GM11168 (cell line): ENCODE measurements around the gene TTLL11.
"Not testable (repeated sequence)": the region's sequence is repeated elsewhere in the genome, so short reads cannot be mapped to it uniquely, and the experiment has no call there.

Experiments
- in situ Hi-C: fragments of 300-500 bp; cut with MboI; formaldehyde crosslinking; loops from one replicate; pipeline ENCODE4 v1.12.0; 2022; ENCODE audit warnings: low sequenced_read_pairs; ENCODE audit not compliant: unreplicated experiment

The TTLL11 gene

GRCh38 chr9:122016744-122017143, 76.4 kb downstream of the TTLL11 start:
- in situ Hi-C loops, result no loop called here

- in situ Hi-C loops, result no loop called here
These were observed 76.8 kb downstream of the TTLL11 start for GRCh38 chr9:122016309-122016708.

GRCh38 chr9:122015170-122015821, 77.8 kb downstream of the TTLL11 start:
- in situ Hi-C loops, result no loop called here

GRCh38 chr9:122011818-122012498, 81.2 kb downstream of the TTLL11 start:
- in situ Hi-C loops, result no loop called here

- in situ Hi-C loops, result no loop called here
These were observed 84.5 kb downstream of the TTLL11 start for GRCh38 chr9:122008559-122008958.

- in situ Hi-C loops, result no loop called here
These were observed 85.3 kb downstream of the TTLL11 start for GRCh38 chr9:122007837-122008236.

GRCh38 chr9:122005597-122005996, 87.5 kb downstream of the TTLL11 start:
- in situ Hi-C loops, result no loop called here

- in situ Hi-C loops, result no loop called here
These were observed 88.5 kb downstream of the TTLL11 start for GRCh38 chr9:122004589-122004988.

GRCh38 chr9:122001491-122002201, 91.5 kb downstream of the TTLL11 start:
- in situ Hi-C loops, result no loop called here

- in situ Hi-C loops, result not testable (repeated sequence)
These were observed 92.6 kb downstream of the TTLL11 start for GRCh38 chr9:122000526-122000925.

- in situ Hi-C loops, result no loop called here
These were observed 93.6 kb downstream of the TTLL11 start for GRCh38 chr9:121999556-121999955.

- in situ Hi-C loops, result no loop called here
These were observed 94.5 kb downstream of the TTLL11 start for GRCh38 chr9:121998513-121999049.

GRCh38 chr9:121997791-121998190, 95.3 kb downstream of the TTLL11 start:
- in situ Hi-C loops, result no loop called here

GRCh38 chr9:121996783-121997182, 96.3 kb downstream of the TTLL11 start:
- in situ Hi-C loops, result no loop called here

- in situ Hi-C loops, result no loop called here
These were observed 97.1 kb downstream of the TTLL11 start for GRCh38 chr9:121995997-121996396.

GRCh38 chr9:121992571-121993212, 100.4 kb downstream of the TTLL11 start:
- in situ Hi-C loops, result loop anchor here (5.0 kb wide), 1 partner anchor 300 kb away; no protein-coding TSS in a partner anchor

GRCh38 chr9:121991307-121991661, 101.8 kb downstream of the TTLL11 start:
- in situ Hi-C loops, result loop anchor here (5.0 kb wide), 1 partner anchor 299 kb away; no protein-coding TSS in a partner anchor

GRCh38 chr9:121990600-121991306, 102.4 kb downstream of the TTLL11 start:
- in situ Hi-C loops, result loop anchor here (5.0 kb wide), 1 partner anchor 298 kb away; no protein-coding TSS in a partner anchor

GRCh38 chr9:121989010-121989409, 104.1 kb downstream of the TTLL11 start:
- in situ Hi-C loops, result no loop called here

- in situ Hi-C loops, result no loop called here
These were observed 105.8 kb downstream of the TTLL11 start for GRCh38 chr9:121987314-121987713.
